ENCODE results near the gene TXNDC2.

TXNDC2 gene

GRCh38 chr18:9918016-9918680, 32.4 kb downstream of the TXNDC2 start:
- Histone ChIP-seq H3K9ac (ENCODE audit: low read length) (no peak overlapping the region), H3K79me2 (ENCODE audit: low read length) (peaks cover 92% of the 10 kb centered on the region), H3K27me3 (ENCODE audit: low read depth, low read length) (no peaks in the 10 kb centered on the region), H3K9me3 (ENCODE audit: insufficient read depth, low read length) (no peaks in the 10 kb centered on the region), H4K20me1 (ENCODE audit: insufficient read depth, low read length) (peaks cover 82% of the 10 kb centered on the region), H3K4me1 (ENCODE audit: low read length) (peaks cover 37% of the 10 kb centered on the region), H3K4me3 (ENCODE audit: low read length) (no peak overlapping the region), H3K36me3 (replicated peaks; ENCODE audit: low read depth, low read length) (no peaks in the 10 kb centered on the region), H3K27ac (ENCODE audit: low read length) (no peak overlapping the region), H3K4me2 (ENCODE audit: low read length) (no peak overlapping the region), H2AFZ (ENCODE audit: low read depth, low read length) (no peak overlapping the region)
- TF ChIP-seq EZH2phosphoT487 (IDR thresholded peaks at IDR 0.05; ENCODE audit: low read depth) (no peak), CTCF (IDR thresholded peaks at IDR 0.05; ENCODE audit: low read depth, low read length) (no peak)

GRCh38 chr18:9919564-9920232, 33.9 kb downstream of the TXNDC2 start:
- Histone ChIP-seq H3K27ac (ENCODE audit: low read length) (no peak overlapping the region), H3K4me1 (ENCODE audit: low read length) (peaks cover 37% of the 10 kb centered on the region), H3K36me3 (replicated peaks; ENCODE audit: low read depth, low read length) (no peaks in the 10 kb centered on the region), H3K4me3 (ENCODE audit: low read length) (no peak overlapping the region), H3K79me2 (ENCODE audit: low read length) (peaks cover 100% of the 10 kb centered on the region), H4K20me1 (ENCODE audit: insufficient read depth, low read length) (peaks cover 97% of the 10 kb centered on the region), H3K27me3 (ENCODE audit: low read depth, low read length) (no peaks in the 10 kb centered on the region), H3K9ac (ENCODE audit: low read length) (no peak overlapping the region), H2AFZ (ENCODE audit: low read depth, low read length) (no peak overlapping the region), H3K4me2 (ENCODE audit: low read length) (0 out of 2 replicates have a peak overlapping the region, but pooled peaks have one; percentile 40), H3K9me3 (ENCODE audit: insufficient read depth, low read length) (no peaks in the 10 kb centered on the region)
- TF ChIP-seq CTCF (IDR thresholded peaks at IDR 0.05; ENCODE audit: low read depth, low read length) (no peak), EZH2phosphoT487 (IDR thresholded peaks at IDR 0.05; ENCODE audit: low read depth) (no peak)

- H4K20me1 ChIP-seq (ENCODE audit: insufficient read depth, low read length), result peaks cover 99% of the 10 kb centered on the region
- no peak overlapping the region for H2AFZ ChIP-seq (ENCODE audit: low read depth, low read length)
- no peaks in the 10 kb centered on the region for H3K27me3 ChIP-seq (ENCODE audit: low read depth, low read length)
- H3K27ac ChIP-seq (ENCODE audit: low read length), result no peak overlapping the region
- H3K9me3 ChIP-seq (ENCODE audit: insufficient read depth, low read length), result no peaks in the 10 kb centered on the region
- H3K9ac ChIP-seq (ENCODE audit: low read length), result no peak overlapping the region
- no peak overlapping the region for H3K4me3 ChIP-seq (ENCODE audit: low read length)
- peaks cover 35% of the 10 kb centered on the region for H3K4me1 ChIP-seq (ENCODE audit: low read length)
- H3K36me3 ChIP-seq (replicated peaks; ENCODE audit: low read depth, low read length), result no peaks in the 10 kb centered on the region
- TF ChIP-seq EZH2phosphoT487 (IDR thresholded peaks at IDR 0.05; ENCODE audit: low read depth) (no peak), CTCF (IDR thresholded peaks at IDR 0.05; ENCODE audit: low read depth, low read length) (no peak)
- peaks cover 100% of the 10 kb centered on the region for H3K79me2 ChIP-seq (ENCODE audit: low read length)
- no peak overlapping the region for H3K4me2 ChIP-seq (ENCODE audit: low read length)
Measured at GRCh38 chr18:9922592-9923311, 37.0 kb downstream of the TXNDC2 start.

- peaks cover 29% of the 10 kb centered on the region for H3K4me1 ChIP-seq (ENCODE audit: low read length)
- peaks cover 99% of the 10 kb centered on the region for H4K20me1 ChIP-seq (ENCODE audit: insufficient read depth, low read length)
- no peaks in the 10 kb centered on the region for H3K9me3 ChIP-seq (ENCODE audit: insufficient read depth, low read length)
- H3K36me3 ChIP-seq (replicated peaks; ENCODE audit: low read depth, low read length), result no peaks in the 10 kb centered on the region
- no peak overlapping the region for H3K4me3 ChIP-seq (ENCODE audit: low read length)
- H3K4me2 ChIP-seq (ENCODE audit: low read length), result no peak overlapping the region
- H3K79me2 ChIP-seq (ENCODE audit: low read length), result peaks cover 100% of the 10 kb centered on the region
- no peak for TF ChIP-seq CTCF (IDR thresholded peaks at IDR 0.05; ENCODE audit: low read depth, low read length)
- no peak for TF ChIP-seq EZH2phosphoT487 (IDR thresholded peaks at IDR 0.05; ENCODE audit: low read depth)
- H3K27me3 ChIP-seq (ENCODE audit: low read depth, low read length), result no peaks in the 10 kb centered on the region
- H3K9ac ChIP-seq (ENCODE audit: low read length), result no peak overlapping the region
- no peak overlapping the region for H3K27ac ChIP-seq (ENCODE audit: low read length)
- no peak overlapping the region for H2AFZ ChIP-seq (ENCODE audit: low read depth, low read length)
Measured at GRCh38 chr18:9924371-9924943, 38.7 kb downstream of the TXNDC2 start.
